HG03066 (cell line): ENCODE measurements around the gene ZNF24.

Source experiments
- ATAC-seq: cut with Tn5 transposase; IDR thresholded peaks from one replicate; pipeline ENCODE4 v1.9.1; 2021; ENCODE audit warnings: low read depth; ENCODE audit not compliant: unreplicated experiment

The ZNF24 gene

DNA sequence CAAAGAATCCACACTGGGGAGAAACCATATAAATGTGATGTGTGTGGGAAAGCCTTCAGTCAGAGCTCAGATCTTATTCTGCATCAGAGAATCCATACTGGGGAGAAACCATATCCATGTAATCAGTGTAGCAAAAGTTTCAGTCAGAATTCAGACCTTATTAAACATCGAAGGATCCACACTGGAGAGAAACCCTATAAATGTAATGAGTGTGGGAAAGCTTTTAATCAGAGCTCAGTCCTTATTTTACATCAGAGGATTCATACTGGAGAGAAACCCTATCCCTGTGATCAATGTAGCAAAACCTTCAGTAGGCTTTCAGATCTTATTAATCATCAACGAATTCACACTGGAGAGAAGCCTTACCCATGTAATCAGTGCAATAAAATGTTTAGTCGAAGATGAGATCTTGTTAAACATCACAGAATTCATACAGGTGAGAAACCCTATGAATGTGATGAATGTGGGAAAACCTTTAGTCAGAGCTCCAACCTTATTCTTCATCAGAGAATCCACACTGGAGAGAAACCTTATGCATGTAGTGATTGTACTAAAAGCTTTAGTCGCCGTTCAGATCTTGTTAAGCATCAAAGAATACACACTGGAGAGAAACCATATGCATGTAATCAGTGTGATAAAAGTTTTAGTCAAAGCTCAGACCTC is 37.5 kb downstream of the ZNF24 start:
- no peak for ATAC-seq

DNA sequence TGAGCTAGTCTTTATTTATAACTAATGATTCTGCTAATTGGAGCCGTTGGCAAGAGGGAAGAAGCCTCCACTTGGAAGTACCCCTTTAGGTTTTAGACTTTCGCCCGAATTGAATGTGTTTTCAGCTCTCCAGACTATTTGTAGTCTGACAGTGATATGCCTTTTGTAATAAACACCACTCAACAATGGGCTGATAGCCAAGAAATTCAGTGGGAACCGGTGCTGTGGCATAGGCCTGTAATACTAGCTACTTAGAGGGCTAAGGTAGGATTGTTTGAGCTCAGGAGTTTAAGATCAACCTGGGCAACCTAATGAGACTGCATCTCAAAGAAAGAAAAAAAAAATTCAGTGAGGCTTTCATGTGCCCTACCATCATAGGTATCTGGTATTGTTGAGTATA is 40.6 kb downstream of the ZNF24 start:
- no peak for ATAC-seq

DNA sequence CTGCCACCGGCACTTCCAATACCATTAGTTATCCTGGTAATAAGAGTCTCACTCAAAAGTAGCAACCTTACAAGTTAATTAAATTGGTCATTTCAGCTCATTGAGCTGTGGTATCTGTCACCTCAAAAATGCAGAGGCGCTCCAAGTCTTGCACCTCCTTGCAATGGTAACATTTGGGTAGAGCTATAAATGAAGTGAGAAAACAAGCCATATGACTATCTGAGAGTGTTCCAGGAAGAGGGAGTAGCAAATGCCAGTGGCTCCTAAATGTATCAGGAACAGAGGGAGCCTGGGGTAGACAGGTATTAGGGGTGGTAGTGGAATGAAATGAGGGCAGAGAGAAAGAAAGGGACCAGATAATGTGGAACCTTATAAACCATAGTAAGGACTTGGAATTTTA is 48.2 kb downstream of the ZNF24 start:
- no peak for ATAC-seq

DNA sequence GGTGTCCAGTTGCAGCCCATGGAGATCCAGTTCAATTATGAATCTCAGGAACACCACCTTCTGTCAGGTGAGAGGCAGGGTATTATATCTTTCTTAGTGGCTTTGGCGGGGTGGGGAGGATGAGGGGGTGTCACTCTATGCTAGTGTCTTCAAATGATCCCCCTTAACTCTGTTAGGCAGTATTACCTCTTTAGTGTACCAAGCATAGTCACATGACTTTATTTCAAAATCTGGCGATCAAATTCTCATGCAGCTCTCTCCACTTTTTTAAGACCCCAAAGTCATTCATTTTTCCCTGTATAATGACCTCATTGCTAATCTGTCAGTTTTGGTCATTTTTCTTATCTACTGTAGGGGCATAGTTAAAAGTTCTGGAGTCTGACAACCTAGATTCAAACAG is 53.1 kb downstream of the ZNF24 start:
- no peak for ATAC-seq

DNA sequence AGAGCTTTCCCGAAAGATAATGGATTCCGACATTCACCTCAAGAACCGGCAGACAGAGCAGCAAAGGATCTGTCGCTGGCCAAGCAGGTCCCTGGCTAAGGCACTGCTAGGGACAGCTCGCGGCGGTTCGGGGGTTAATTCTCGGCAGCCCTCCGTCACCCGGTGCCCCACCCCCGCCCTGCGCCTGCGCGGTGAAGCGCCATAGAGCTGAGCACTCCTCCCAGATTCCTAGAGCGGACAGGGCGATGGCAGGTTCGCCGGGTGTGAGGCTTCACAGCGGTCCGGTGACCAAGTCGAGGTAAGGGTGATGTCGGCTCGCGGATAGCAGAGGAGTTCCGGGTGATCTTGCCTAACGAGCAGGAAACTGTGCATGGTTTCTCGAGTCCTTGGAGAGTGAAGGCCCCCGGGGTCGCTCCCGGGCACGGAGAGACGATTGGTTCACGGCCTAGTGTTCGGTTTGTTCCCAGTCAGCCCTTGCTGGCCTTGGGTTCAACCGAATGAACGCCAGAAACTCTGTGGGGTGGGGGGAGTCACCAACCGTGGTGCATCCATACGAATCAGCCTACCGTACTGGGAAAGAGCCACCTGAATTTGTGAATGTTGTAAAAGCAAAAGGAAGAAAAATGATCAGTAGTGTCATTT is 54.0 kb downstream of the ZNF24 start, which contains the start of gene ZSCAN30:
ZSCAN30 (minus strand) TSS at position 136 of the 642 bp plus-strand sequence. CDS start 25,877 bp downstream, outside the sequence.
- ATAC-seq = peak; percentile 90

DNA sequence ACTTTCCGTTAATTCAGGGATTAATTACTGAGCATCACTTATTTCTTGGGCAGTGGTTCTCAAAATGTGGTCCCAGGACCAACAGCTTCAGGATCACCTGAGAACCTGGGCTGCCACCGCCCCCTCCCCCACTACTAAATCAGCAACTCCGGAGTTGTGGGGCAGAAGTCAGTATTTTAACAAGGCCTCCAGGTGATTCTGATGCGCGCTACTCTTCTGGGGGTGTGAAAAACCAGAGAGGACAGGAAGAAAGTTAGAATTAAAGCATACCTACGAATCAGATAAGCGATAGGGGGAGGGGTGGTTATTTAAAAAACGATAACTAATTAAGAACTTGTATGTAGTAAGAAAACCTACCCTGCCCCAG is 54.5 kb downstream of the ZNF24 start:
- peak; percentile 30 for ATAC-seq

DNA sequence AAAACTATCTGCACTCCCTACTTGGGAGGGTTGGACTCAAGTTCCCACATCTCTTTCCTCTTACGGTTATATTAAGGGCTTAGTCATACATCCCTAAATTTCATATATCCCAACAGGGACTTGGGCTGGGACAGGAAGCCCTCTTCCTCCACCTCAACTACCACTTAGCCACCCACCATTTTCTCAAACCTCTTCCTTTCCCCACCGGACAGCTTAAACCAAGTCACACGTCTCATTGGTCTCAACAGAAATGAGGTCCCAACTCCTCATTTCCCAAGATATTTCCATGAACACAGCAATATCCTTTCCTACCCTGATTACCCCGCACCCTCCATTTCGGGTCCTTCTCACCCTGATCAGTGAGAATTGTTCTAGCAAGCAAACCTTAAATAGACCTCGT is 54.9 kb downstream of the ZNF24 start:
- peak; percentile 4 for ATAC-seq

DNA sequence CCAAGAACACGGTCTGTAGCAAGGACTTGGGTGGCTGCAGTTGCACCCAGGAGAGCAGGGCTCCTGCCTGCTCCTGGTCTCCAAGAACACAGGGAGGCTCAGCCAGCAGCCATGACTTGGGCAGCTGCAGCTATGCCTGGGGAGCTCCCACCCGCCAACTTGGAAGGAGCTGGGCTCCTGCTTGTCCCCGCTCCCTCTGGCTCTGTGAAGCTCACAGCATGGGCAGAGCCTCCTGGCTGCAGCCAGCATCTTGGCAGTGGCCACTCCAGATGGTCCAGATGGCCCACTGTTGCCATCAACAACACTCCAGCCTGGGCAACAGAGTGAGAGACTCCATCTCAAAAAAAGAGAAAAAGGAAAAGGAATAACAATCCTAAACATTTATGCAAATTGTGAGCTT is 59.4 kb downstream of the ZNF24 start:
- no peak for ATAC-seq

DNA sequence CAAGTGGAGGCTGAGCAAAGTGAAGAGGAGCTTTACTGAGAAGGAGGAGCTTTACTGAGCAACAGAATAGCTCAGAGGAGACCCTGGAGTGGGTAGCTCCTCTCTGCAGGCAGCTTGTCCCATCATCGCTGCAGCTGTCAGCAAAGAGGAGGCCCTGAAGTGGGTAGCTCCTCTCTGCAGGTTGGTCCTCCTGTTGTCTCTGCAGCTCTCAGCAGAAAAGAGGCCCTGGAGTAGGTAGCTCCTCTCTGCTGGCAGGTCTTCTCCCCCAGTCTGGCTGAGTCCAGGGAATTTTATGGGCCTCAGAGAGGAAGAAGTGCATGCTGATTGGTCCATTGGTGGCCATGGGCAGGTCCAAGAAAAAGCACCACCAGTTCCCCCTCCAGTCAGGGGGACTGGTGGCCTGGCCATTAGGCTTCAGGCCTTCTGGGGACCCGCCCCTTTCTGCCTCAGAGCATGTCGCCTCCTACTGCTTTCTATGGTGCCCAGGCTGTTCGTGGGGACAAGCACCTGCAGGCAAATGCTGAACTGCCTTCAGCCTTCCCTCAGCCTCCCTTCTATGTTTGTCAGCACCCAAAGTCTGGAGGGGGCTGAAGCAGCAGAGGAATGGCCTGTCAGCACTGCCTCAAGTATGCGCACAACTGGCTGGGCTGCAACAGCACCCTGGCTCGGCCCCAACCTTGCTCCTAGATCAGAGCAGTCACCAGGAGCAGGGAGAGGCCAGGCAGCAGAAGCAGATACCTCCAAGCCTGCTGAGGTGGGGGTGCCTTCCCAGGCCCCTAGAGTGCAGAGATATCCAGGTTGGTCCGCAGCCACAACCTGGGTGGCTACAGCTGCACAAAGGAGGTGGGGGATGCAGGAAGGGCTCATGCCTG is 60.1 kb downstream of the ZNF24 start:
- no peak for ATAC-seq

DNA sequence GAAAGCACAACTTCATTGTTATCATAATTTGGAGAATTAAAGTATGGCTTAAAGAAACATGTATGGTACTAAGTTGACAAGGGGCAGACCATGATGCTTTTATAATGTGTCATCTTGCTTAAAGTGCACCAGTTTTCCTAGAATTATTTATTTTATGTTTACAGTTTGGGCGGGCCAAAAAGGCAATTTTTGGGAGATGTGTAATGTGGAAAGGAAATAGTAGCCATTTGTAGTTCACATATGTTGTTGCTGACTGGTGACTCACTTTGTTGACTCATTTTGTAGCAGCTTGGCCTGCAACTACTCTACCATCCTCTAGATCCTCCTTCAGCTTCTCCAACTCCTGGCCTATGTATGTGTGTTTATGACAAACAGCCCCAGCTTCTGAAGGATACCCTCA is 61.9 kb downstream of the ZNF24 start:
- ATAC-seq = no peak
